ENCODE measurements around the gene ERI3. TPM values are rescaled to one million over a fixed set of nuclear protein-coding genes. Genes with fewer than 3 reads are reported as not detected.

Gene ERI3
- total RNA-seq, 2 experiments from 2014 or later = 42.3 to 43.3 TPM

DNA sequence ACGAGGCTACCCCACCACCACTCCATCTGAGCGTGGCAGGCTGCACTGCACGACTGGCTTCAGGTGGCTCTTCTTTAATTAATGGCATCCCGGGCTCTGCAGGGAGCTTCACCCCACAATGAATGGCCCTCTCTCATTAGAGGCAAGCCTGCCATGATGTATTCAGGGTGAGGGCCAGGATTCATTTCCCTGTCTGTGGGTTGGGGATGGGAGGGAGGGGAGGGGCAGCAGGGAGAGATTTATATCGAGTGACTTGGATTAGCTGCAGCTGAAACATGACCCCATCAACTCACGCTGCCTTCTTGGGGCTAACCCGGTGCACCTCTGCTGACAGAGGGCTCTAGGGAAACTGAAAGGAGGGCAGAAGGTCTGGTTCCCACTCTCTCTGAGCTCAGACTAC is 54.2 kb downstream of the ERI3 start:
- TF ChIP-seq, protein P1, sequence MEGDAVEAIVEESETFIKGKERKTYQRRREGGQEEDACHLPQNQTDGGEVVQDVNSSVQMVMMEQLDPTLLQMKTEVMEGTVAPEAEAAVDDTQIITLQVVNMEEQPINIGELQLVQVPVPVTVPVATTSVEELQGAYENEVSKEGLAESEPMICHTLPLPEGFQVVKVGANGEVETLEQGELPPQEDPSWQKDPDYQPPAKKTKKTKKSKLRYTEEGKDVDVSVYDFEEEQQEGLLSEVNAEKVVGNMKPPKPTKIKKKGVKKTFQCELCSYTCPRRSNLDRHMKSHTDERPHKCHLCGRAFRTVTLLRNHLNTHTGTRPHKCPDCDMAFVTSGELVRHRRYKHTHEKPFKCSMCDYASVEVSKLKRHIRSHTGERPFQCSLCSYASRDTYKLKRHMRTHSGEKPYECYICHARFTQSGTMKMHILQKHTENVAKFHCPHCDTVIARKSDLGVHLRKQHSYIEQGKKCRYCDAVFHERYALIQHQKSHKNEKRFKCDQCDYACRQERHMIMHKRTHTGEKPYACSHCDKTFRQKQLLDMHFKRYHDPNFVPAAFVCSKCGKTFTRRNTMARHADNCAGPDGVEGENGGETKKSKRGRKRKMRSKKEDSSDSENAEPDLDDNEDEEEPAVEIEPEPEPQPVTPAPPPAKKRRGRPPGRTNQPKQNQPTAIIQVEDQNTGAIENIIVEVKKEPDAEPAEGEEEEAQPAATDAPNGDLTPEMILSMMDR (IDR thresholded peaks at IDR 0.05) = no peak
- CTCF ChIA-PET = no interaction called here
- ATAC-seq (no peak), DNase-seq (no peak)
- Mint-ChIP-seq H3K27me3 (no peaks in the 10 kb centered on the region), H3K27ac (no peak overlapping the region), H3K36me3 (ENCODE audit: low read depth) (peaks cover 35% of the 10 kb centered on the region), H3K4me1 (ENCODE audit: low read depth) (peaks cover 11% of the 10 kb centered on the region), H3K9me3 (no peaks in the 10 kb centered on the region), H3K4me3 (no peak overlapping the region)
- POLR2A ChIA-PET = no interaction called here
- intact Hi-C loops (cut with micrococcal nuclease) = no loop called here

DNA sequence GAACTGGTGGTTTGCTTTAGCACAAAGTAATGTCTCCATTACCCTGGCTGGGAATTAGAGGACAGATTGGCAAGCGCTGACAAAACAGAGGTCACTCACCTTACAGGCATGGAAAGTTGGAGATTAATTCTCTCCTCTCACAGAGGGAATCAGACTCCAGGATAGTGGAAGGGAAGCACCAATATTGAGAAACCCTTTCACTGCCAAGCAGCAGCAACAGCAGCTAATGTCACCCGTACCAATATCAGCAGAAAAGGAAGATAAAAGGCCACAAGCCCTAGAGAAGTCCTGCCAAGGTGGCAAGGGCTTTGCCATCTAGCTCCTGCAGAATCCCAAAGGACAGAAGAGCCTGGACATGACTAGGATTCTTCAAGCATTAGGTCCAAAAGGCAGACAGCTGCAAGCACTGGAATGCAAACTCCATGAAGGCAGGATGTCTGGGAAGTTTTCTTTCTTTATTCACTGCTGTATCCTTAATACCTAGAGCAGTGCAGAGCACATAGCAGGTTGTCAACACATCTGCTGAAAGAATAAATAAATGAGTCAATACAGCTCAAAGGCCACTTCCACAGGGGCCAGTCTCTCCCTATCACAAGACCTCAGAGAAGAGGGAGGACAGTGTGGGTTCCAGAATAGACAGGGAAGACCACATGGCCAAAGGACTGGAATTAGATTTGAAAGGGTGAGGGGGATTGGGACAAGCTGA is 57.2 kb downstream of the ERI3 start:
- H3K4me3 Mint-ChIP-seq = no peak overlapping the region
- TF ChIP-seq, protein P1 (IDR thresholded peaks at IDR 0.05) = no peak
- H3K27me3 Mint-ChIP-seq = no peaks in the 10 kb centered on the region
- H3K36me3 Mint-ChIP-seq (ENCODE audit: low read depth) = peaks cover 19% of the 10 kb centered on the region
- no peaks in the 10 kb centered on the region for H3K9me3 Mint-ChIP-seq
- CTCF ChIA-PET = interaction anchor here (1.0 kb wide), 1 partner anchor 20 kb away, joined by 3 read pairs; no protein-coding TSS in a partner anchor
- ATAC-seq (no peak), DNase-seq (no peak)
- H3K27ac Mint-ChIP-seq = no peak overlapping the region
- no peaks in the 10 kb centered on the region for H3K4me1 Mint-ChIP-seq (ENCODE audit: low read depth)
- POLR2A ChIA-PET = no interaction called here
- intact Hi-C loops (cut with micrococcal nuclease) = no loop called here

DNA sequence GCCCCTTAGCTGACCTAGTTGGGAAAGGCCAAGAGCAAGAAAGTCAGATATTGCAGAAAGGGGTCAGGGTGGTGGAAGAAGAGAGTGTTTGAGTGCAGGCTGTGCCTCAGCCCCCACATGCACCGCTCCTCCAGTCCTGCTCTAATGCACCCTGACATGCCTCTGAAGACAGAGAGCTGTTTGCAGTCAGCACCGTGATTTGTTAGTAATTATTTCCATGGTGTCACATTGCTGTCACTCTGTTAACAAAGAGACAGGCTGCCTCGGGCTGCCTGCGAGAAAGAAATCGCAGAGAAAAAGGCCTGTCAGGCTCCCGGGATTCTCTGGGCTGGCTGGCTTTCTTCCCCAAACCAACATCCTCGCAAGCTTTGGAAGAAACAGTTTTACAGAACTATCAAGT is 58.3 kb downstream of the ERI3 start:
- no peaks in the 10 kb centered on the region for H3K9me3 Mint-ChIP-seq
- no peak for DNase-seq
- no peaks in the 10 kb centered on the region for H3K27me3 Mint-ChIP-seq
- H3K4me3 Mint-ChIP-seq = no peak overlapping the region
- no peaks in the 10 kb centered on the region for H3K4me1 Mint-ChIP-seq (ENCODE audit: low read depth)
- ATAC-seq = no peak
- CTCF ChIA-PET = interaction anchor here (1.3 kb wide), 1 partner anchor 23 kb away, joined by 3 read pairs; no protein-coding TSS in a partner anchor
- H3K27ac Mint-ChIP-seq = no peak overlapping the region
- TF ChIP-seq, protein P1 (IDR thresholded peaks at IDR 0.05) = no peak
- H3K36me3 Mint-ChIP-seq (ENCODE audit: low read depth) = peaks cover 12% of the 10 kb centered on the region
- intact Hi-C loops (cut with micrococcal nuclease) = no loop called here
- POLR2A ChIA-PET = interaction anchor here (0.6 kb wide), 1 partner anchor 35 kb away, joined by 3 read pairs; no protein-coding TSS in a partner anchor

DNA sequence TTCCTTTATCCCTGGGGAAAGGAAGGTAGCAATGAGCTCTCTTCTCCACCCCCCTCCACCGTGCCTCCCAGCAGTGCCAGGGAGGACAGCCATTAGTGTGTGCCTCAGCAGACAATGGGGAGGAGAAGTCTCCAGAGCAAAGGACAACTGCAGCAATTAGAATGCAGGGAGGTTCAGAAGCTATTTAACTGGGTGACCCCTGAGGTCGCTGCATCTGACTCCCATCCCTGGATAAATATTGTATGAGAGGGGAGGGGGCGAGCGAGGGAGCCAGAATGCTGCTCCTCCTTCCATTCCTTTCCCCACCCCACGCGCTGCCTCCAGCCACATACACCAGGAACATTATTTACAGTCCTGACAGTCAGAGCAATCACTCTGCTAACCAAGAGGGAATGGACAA is 59.0 kb downstream of the ERI3 start:
- Mint-ChIP-seq H3K36me3 (ENCODE audit: low read depth) (peaks cover 12% of the 10 kb centered on the region), H3K4me1 (ENCODE audit: low read depth) (no peaks in the 10 kb centered on the region), H3K27me3 (no peaks in the 10 kb centered on the region), H3K9me3 (no peaks in the 10 kb centered on the region), H3K4me3 (no peak overlapping the region), H3K27ac (no peak overlapping the region)
- no peak for DNase-seq
- CTCF ChIA-PET = interaction anchor here (1.3 kb wide), 1 partner anchor 24 kb away, joined by 3 read pairs; no protein-coding TSS in a partner anchor
- ATAC-seq = no peak
- POLR2A ChIA-PET = no interaction called here
- intact Hi-C loops (cut with micrococcal nuclease) = no loop called here
- TF ChIP-seq, protein P1 (IDR thresholded peaks at IDR 0.05) = no peak

DNA sequence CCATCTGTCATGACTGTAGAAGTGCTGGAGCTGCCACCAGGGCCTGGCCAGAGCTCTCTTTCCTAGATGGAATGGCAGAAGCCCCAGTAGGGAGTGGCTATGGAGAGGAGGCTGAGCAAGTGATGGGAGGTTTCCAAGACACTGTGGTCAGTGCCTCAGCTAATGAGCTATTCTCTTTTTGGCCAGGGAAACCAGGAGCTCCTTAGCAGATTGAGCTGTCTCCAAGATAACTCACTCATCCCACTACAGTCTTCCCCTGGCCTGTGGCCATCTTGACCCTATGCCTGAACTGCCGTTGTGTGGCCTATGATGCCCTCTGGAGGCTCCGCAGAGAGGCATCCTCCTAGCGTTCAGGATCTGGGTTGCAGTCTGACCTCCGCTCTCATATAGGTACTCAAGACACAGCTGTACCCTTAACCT is 60.5 kb downstream of the ERI3 start:
- TF ChIP-seq, protein P1 (IDR thresholded peaks at IDR 0.05) = no peak
- Mint-ChIP-seq H3K27me3 (no peaks in the 10 kb centered on the region), H3K36me3 (ENCODE audit: low read depth) (peaks cover 13% of the 10 kb centered on the region), H3K4me1 (ENCODE audit: low read depth) (no peaks in the 10 kb centered on the region), H3K9me3 (no peaks in the 10 kb centered on the region), H3K4me3 (no peak overlapping the region), H3K27ac (no peak overlapping the region)
- POLR2A ChIA-PET = interaction anchor here (0.8 to 1.4 kb wide), 2 partner anchors 9 to 17 kb away, joined by 3 to 4 read pairs; no protein-coding TSS in a partner anchor
- no peak for DNase-seq
- intact Hi-C loops (cut with micrococcal nuclease) = no loop called here
- CTCF ChIA-PET = interaction anchor here (1.6 kb wide), 1 partner anchor 77 kb away, joined by 3 read pairs; no protein-coding TSS in a partner anchor
- no peak for ATAC-seq
